Heart left ventricle (tissue), 16 donors: ENCODE results near the gene PTPN11. TPM values are rescaled to one million over a fixed set of nuclear protein-coding genes. Genes with fewer than 3 reads are reported as not detected.
"Not testable (repeated sequence)": the region's sequence is repeated elsewhere in the genome, so short reads cannot be mapped to it uniquely, and the experiment has no call there.

Experiments used
- ATAC-seq, 4 donors: fragments of 200-7000 bp; cut with Tn5 transposase; one replicate each; pipeline ENCODE4 v1.9.1; 2020 to 2022; ENCODE audit warnings: moderate library complexity in 4 of 4, mild to moderate bottlenecking in 3 of 4, moderate number of reproducible peaks in 1 of 4
- DNase-seq, 5 donors: peaks; one replicate each; pipeline ENCODE4 v3.0.0-alpha.2; 2020
- H3K27ac ChIP-seq, 12 donors: fragments of 200-600 bp; sonication (generic) in 4 of 12; one replicate each; pipeline versions ENCODE4 v1.5.0 to v1.8.0; 2016 to 2022; ENCODE audit warnings: mild to moderate bottlenecking in 2 of 12
- H3K27me3 ChIP-seq, 9 donors: fragments of 200-600 bp; sonication (generic) in 2 of 9; one replicate each; pipeline versions ENCODE4 v1.5.1 to v1.8.0; 2016 to 2022; ENCODE audit warnings: mild to moderate bottlenecking in 3 of 9
- H3K36me3 ChIP-seq, 9 donors: fragments of 200-600 bp; sonication (generic) in 2 of 9; one replicate each; pipeline versions ENCODE4 v1.5.0 to v1.8.0; 2018 to 2022; ENCODE audit warnings: mild to moderate bottlenecking in 2 of 9
- H3K4me1 ChIP-seq, 12 donors: fragments of 200-600 bp; sonication (generic) in 4 of 12; one replicate each; pipeline versions ENCODE4 v1.5.0 to v1.8.0; 2016 to 2022; ENCODE audit warnings: mild to moderate bottlenecking in 3 of 12
- H3K4me3 ChIP-seq, 12 donors: fragments of 200-600 bp; sonication (generic) in 4 of 12; one replicate each; pipeline versions ENCODE4 v1.5.0 to v1.8.0; 2017 to 2022; ENCODE audit warnings: mild to moderate bottlenecking in 9 of 12, moderate library complexity in 4 of 12
- H3K9me3 ChIP-seq, 12 donors: fragments of 200-600 bp; sonication (generic) in 4 of 12; one replicate each; pipeline versions ENCODE4 v1.5.0 to v1.8.0; 2016 to 2022; ENCODE audit warnings: mild to moderate bottlenecking in 1 of 12
- POLR2A ChIP-seq, 2 donors: fragments of 450-650 bp; IDR thresholded peaks; one replicate each; pipeline ENCODE4 v1.6.1; 2017; ENCODE audit warnings: antibody characterized with exemption in 2 of 2, mild to moderate bottlenecking in 2 of 2, moderate library complexity in 2 of 2
- WGBS, 4 donors: extraction: QIAGEN DNeasy Blood & Tissue Kit in 2 of 4; methylation state at CpG; one replicate each; pipeline versions ENCODE4 v1.1.5 to v1.1.7; 2013 to 2018; 5-methylcytosine and 5-hydroxymethylcytosine counted together
- intact Hi-C, 10 donors: fragments of 100-400 bp; cut with DNase I; formaldehyde crosslinking; loops; one replicate each; pipeline versions ENCODE4 v1.11.1 to v1.14.2; 2022
- polyA plus RNA-seq, 2 donors: library from polyadenylated mRNA; stranded (reverse); fragments of 200-250 nt; gene quantifications; one replicate each; pipeline ENCODE4 v1.2.3, GENCODE V29; 2013
- total RNA-seq, 9 donors: library from RNA; depleted of rRNA in 2 of 9; stranded (reverse); fragments of >200 nt in 2 of 9; fragmentation: NEBNext Ultra II Directional in 3 of 9; extraction: Animal tissue kit (Norgen Biotek cat#: 25700) in 3 of 9; gene quantifications; one replicate each; pipeline versions ENCODE4 v1.1.0 to v1.2.4, GENCODE V29; 2016 to 2023
- TF ChIP-seq, protein P1 (sequence below), 12 donors: fragments of 200-600 bp; sonication (generic) in 4 of 12; IDR thresholded peaks; one replicate each; pipeline versions ENCODE4 v1.5.0 to v1.8.0; 2018 to 2022; ENCODE audit warnings: antibody characterized with exemption in 12 of 12, mild to moderate bottlenecking in 5 of 12
- donor health status: ischemic (EF 13 %, LVEDD 7.1; RV severe dilation, severe dysfunction).
- donor health status: healthy with polysubstance abuse.
- donor health status: DM: no; HTN: yes; CAD: no.
- donor health status: DM: no; HTN: no; CAD: no.
- donor health status: ischemic (EF 25% LVEDD 6.9; RV normal size, moderate dysfunction).
- donor health status: ischemic (EF 25% LVEDD 5.7; RV mildly dilated, moderate dysfunction).
- donor health status: healthy.
- donor health status: DM: yes; HTN: yes; CAD: no.
- donor health status: ischemic (EF 35%, LVEDD 5.7; RV mildly dilated, moderate dysfunction).
- donor health status: nonischemic (EF 11% LVEDD 7.7; RV severe dilation, severe dysfunction).
- donor health status: DM: yes; HTN: yes; CAD: no.
- donor health status: PGD.
- donor health status: ischemic (EF 29% LVEDD 5.4; RV normal size, mild dysfunction).
- donor health status: nonischemic (EF 23%, LVEDD 6.1; RV moderate dilation, normal function).

The PTPN11 gene
- total and polyA plus RNA-seq, 11 donors, result 35.9 to 197 (median 130) TPM

DNA sequence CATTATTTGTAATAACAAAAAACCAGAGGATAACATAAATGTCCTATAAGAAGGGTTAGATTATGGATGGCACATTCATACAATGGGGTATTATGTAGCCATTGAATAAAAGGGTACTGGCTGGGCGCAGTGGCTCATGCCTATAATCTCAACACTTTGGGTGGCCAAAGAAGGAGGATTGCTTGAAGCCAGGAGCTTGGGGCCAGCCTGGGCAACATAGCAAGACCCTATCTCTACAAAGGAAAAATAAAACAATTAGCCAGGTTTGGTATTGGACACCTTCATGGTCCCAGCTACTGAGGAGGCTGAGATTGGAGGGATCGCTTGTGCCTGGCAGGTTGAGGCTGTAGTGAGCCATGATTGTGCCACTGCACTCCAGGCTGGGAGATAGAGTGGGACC, 14.8 kb downstream of the PTPN11 start:
- no peak for TF ChIP-seq POLR2A (IDR thresholded peaks at IDR 0.05)
- TF ChIP-seq, protein P1, sequence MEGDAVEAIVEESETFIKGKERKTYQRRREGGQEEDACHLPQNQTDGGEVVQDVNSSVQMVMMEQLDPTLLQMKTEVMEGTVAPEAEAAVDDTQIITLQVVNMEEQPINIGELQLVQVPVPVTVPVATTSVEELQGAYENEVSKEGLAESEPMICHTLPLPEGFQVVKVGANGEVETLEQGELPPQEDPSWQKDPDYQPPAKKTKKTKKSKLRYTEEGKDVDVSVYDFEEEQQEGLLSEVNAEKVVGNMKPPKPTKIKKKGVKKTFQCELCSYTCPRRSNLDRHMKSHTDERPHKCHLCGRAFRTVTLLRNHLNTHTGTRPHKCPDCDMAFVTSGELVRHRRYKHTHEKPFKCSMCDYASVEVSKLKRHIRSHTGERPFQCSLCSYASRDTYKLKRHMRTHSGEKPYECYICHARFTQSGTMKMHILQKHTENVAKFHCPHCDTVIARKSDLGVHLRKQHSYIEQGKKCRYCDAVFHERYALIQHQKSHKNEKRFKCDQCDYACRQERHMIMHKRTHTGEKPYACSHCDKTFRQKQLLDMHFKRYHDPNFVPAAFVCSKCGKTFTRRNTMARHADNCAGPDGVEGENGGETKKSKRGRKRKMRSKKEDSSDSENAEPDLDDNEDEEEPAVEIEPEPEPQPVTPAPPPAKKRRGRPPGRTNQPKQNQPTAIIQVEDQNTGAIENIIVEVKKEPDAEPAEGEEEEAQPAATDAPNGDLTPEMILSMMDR (IDR thresholded peaks at IDR 0.05), result no peak
- 97 to 98% (median 98%) methylated on average over 2 of the region's 2 CpGs for WGBS, 4 donors
- DNase-seq (no peak), ATAC-seq (no peak)
- H3K9me3 ChIP-seq, result no peaks in the 10 kb centered on the region
- H3K36me3 ChIP-seq, result peaks cover 0 to 6% (median 0%) of the 10 kb centered on the region in 9 donors
- no peak overlapping the region for H3K4me3 ChIP-seq
- intact Hi-C loops, result no loop called here
- no peaks in the 10 kb centered on the region for H3K27me3 ChIP-seq
- peaks cover 0 to 10% (median 0%) of the 10 kb centered on the region in 12 donors for H3K4me1 ChIP-seq
- H3K27ac ChIP-seq, result no peak overlapping the region

DNA sequence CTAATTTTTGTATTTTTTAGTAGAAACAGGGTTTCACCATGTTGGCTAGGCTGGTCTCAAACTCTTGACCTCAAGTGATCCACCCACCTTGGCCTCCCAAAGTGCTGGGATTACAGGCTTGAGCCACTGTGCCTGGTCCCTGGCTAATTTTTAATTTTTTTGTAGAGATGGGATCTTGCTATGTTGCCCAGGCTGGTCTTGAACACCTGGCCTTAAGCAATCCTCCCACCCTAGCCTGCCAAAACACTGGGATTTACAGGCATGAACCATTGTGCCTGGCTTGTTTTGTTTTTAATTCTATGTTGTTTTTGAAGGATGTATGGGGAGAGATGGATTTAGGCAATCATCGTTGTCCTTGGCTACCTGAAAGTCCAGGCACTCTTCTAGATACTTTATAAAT, 19.9 kb downstream of the PTPN11 start:
- intact Hi-C loops, ATAC-seq, H3K9me3 ChIP-seq, H3K36me3 ChIP-seq, H3K27me3 ChIP-seq, H3K4me3 ChIP-seq, H3K27ac ChIP-seq, DNase-seq: not testable (repeated sequence)
- H3K4me1 ChIP-seq, result peaks cover 0 to 10% (median 0%) of the 10 kb centered on the region in 12 donors
- 94 to 100% (median 97%) methylated on average over 1 of the region's 1 CpG for WGBS, 4 donors

DNA sequence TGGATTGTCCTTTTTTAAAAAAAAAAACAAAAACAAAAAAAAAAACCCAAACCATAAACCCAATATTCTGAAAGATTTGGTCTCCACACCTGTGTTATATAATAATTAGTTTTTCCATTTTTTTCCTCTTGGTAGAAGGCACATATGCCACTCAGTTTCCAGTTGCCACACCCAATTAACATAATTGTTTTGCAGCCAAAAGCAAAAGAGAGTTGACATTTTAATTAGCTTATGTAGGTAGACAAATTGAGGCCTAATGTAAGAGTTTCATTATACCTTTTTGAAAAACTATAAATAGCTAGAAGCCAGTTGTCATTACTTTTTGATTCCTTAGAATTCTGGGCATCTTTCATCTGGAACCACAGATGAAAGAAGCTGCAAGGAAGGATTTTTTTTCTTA, 21.0 kb downstream of the PTPN11 start:
- peaks cover 0 to 10% (median 0%) of the 10 kb centered on the region in 12 donors for H3K4me1 ChIP-seq
- ATAC-seq, result no peak
- no peak overlapping the region for H3K4me3 ChIP-seq
- no peaks in the 10 kb centered on the region for H3K36me3 ChIP-seq
- H3K27ac ChIP-seq, result no peak overlapping the region
- DNase-seq, result no peak
- TF ChIP-seq POLR2A (IDR thresholded peaks at IDR 0.05), result no peak
- TF ChIP-seq, protein P1 (IDR thresholded peaks at IDR 0.05), result no peak
- intact Hi-C loops, result no loop called here
- no peaks in the 10 kb centered on the region for H3K27me3 ChIP-seq
- no peaks in the 10 kb centered on the region for H3K9me3 ChIP-seq

DNA sequence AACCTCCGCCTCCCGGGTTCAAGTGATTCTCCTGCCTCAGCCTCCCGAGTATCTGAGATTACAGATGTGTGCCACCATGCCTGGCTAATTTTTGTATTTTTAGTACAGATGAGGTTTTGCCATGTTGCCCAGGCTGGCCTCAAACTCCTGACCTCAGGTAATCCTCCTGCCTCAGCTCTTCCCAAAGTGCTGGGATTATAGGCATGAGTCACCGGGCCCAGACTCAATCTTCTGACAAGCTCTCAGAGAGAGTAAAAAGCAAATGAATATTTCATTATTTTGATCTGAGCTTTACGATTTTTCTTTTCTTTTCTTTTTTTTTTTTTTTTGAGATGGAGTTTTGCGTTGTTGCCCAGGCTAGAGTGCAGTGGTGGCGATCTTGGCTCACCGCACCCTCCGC, 21.9 kb downstream of the PTPN11 start:
- H3K4me3 ChIP-seq, ATAC-seq, H3K36me3 ChIP-seq, DNase-seq, H3K27ac ChIP-seq, H3K9me3 ChIP-seq, H3K27me3 ChIP-seq, intact Hi-C loops: not testable (repeated sequence)
- peaks cover 0 to 10% (median 0%) of the 10 kb centered on the region in 12 donors for H3K4me1 ChIP-seq
- WGBS, 4 donors, result 96 to 99% (median 96%) methylated on average over 9 of the region's 9 CpGs

DNA sequence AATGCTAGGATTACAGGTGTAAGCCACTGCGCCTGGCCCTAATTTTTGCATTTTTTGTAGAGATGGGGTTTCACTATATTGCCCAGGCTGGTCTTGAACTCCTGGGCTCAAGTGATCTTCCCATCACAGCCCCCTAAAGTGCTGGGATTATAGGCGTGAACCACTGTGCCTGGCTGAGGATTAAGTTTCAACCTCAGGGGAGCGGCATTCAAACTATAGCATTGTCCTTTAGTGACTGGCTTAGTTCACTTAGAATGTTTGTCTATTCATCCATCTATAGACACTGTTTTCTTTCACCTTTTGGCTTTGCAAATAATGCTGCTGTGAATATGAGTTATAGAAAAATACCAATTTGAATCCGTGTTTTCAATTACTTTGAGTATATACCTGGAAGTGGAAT, 25.2 kb downstream of the PTPN11 start:
- no peak overlapping the region for H3K4me3 ChIP-seq
- no peak overlapping the region for H3K27ac ChIP-seq
- TF ChIP-seq, protein P1 (IDR thresholded peaks at IDR 0.05), result no peak
- TF ChIP-seq POLR2A (IDR thresholded peaks at IDR 0.05), result no peak
- ATAC-seq, result no peak
- 97 to 98% (median 98%) methylated on average over 4 of the region's 4 CpGs for WGBS, 4 donors
- H3K9me3 ChIP-seq, result no peaks in the 10 kb centered on the region
- intact Hi-C loops, result no loop called here
- no peaks in the 10 kb centered on the region for H3K27me3 ChIP-seq
- H3K36me3 ChIP-seq, result peaks cover 0 to 32% (median 29%) of the 10 kb centered on the region in 9 donors
- H3K4me1 ChIP-seq, result peaks cover 0 to 7% (median 0%) of the 10 kb centered on the region in 12 donors
- DNase-seq, result no peak
